ENCODE data around the gene OAF.

- TF ChIP-seq CTCF (conservative IDR thresholded peaks at IDR 0.05; ENCODE audit: low read depth, low read length) (no peak), EZH2 (IDR thresholded peaks at IDR 0.05; ENCODE audit: borderline replicate concordance, low read depth, low read length, poor library complexity, severe bottlenecking) (no peak)
These were observed 15.1 kb upstream of the OAF start for GRCh38 chr11:120195601-120196320.

Measured in A673 (cell line).